Hematopoietic multipotent progenitor cell treated with erythropoietin and hydrocortisone succinate and interleukin-3 and kit ligand, for 6 days (in vitro differentiated cells): ENCODE data around the gene TBC1D5.

Experiments
- DNase-seq: peaks from one replicate; pipeline ENCODE4 v3.0.0-alpha.2; 2015

Gene TBC1D5

DNA sequence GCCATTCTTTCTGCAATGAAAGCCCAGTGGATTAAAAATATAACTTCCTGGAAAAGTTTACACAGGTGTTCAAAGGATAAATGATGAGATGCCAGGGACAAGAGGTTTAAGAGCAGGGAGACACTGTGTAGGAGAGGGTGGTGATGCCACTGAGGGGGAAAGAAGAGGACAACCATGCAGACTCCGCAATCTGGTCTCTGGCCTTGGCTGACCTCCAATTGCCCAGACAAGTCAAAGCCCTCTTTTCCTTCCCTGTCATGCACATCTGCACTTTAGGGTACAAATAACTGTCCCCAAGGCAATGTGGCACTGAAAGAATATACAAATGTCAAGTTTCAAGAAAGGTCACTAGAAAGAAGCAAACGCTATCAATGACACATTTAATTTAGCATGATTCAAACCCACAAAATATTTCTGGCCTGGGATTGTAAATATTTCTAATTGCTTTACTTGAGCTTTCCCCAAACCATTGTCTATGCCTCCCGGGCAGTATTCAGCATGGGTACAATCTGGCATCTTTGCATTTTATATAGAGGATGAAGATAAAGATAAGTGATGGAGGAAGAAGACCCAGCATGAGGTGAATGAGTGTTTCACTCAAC lies 538.3 kb downstream of the TBC1D5 start:
- DNase-seq, result no peak

DNA sequence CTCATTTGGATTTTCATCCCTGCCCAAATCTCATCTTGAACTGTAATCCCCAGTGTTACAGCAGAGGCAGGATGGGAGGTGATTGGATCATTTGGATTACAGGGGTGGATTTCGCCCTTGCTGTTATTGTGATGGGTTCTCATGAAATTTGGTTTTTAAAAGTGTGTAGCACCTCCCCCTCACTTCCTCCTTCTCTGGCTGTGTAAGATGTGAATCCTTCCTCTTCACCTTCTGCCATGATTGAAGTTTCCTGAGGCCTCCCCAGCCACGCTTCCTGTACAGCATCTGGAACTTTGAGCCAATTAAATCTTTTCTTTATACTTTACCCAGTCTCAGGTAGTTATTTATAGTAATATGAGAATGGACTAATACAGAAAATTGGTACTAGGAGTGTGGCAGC lies 540.9 kb downstream of the TBC1D5 start:
- no peak for DNase-seq

DNA sequence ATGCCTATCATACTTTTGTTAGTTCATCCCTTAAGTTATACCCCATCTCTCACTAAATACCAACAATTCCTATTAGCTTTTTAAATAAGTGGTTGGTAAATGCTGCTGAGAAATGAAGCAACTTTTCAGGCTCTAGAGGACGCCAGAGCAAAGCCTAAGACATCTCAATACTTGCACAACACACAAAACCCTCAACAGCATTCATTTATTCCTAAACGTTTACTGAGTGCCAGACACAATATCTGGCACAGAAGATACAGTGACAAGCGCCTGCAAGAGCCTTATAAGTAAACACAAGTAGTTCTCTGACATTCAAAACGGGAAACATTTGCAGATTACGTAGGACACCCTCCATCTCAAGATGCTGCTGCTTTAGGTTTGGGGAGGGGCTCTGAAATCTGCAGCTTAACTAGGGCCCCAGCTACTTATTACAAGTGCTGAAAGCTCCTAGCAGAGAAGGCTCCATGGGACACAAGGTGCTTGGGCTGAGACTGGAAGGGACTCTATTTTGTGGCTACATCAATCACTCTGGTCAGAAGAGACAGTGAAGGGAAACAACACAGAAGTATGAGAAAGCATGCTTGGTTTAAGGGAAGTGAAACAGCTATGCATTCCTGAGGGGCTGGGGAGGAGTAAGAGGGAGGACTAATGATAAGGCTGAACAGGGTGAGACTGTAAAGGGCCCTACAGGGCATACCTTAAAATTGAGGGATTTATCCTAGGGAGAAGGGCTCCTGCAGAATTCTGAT lies 546.4 kb downstream of the TBC1D5 start:
- peak; percentile 32 for DNase-seq

DNA sequence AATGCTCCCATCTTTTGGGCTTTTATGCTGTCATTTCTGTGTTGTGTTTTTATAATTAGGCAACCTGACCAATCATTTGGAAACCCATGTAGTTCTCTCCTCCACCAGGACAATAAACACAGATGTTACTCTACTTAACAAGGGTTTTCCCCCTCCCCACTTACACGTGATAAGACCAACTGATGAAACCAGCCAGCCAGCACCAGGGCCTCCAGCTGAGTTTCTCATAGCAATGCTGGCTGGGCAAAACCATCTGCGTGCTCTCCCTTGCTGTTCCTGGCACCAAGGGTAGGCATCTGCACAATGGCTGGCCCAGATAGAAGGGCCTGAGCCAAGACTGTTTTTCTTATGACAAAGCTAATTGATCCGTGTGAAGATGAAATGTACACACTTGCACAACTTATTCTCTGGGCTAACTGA lies 547.2 kb downstream of the TBC1D5 start:
- DNase-seq, result peak; percentile 46

DNA sequence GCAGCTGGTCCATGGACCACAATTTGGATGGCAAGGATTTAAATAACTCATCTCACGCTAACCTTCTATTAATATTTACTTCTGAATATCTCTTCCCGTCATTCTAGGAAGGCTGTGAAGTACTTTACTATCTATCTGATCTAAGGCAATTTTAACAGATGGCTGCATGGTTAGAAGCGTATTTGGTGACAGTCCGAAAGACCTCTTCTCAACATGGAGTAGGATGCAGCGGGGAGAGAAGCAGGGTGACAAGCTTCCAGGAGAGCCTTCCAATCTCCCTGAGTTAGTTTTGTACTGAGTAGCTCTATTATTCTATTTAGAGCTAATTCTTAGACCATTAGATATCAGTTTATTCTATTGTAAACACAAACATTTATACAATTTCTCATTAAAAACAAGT lies 548.3 kb downstream of the TBC1D5 start:
- DNase-seq, result no peak

DNA sequence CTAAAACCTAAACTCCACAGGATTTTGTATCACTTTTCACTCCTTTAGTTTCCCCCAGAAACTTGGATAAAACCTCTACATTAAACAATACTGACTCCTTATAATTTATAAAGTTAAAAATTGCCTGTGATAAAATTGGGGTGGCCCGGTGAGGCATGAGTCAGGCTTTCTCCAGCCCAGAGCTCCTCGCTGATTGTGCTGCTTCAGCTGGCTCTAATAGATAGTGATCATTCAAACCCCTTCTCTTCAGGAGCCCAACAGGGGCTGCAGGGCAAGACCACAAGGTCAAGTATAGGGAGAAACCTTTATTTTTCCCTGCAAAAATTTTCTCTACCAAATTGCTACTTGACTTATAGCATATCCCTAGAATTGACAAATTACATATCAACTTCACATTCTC lies 549.4 kb downstream of the TBC1D5 start:
- DNase-seq, result peak; percentile 22

DNA sequence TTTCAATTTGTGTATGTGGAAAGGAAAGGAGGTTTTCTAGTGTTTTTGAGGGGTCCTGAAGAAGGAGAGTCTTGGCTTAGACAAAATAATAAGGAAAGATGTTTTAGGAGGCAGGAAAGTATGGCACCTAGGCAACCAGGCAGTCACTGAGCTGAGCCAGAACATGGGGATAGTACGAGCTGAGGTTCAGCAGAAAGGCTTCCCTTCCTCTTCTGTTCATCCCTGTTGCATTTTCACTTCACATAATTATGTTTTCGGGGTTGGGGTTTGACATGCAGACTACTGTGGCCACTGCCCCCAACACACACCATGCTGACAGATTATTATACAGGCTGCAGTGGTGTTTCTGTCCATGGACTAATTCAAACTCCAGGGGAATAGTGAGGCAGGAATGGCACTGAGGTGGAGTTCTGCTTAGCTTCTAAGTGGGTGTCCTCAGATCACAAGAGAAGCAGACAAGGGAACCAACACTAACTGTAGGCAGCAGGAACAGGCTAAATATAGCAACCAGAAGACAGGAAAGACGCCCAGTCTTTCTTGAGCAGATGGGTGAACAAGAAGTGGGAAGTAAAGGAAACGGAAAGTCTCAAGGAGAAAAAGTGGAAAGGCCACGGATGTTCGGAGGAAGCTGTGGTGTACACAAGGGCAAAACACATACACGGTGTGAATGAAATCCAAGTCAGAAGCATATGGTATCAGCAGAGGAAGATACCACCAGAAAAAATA lies 551.9 kb downstream of the TBC1D5 start:
- DNase-seq, result no peak

DNA sequence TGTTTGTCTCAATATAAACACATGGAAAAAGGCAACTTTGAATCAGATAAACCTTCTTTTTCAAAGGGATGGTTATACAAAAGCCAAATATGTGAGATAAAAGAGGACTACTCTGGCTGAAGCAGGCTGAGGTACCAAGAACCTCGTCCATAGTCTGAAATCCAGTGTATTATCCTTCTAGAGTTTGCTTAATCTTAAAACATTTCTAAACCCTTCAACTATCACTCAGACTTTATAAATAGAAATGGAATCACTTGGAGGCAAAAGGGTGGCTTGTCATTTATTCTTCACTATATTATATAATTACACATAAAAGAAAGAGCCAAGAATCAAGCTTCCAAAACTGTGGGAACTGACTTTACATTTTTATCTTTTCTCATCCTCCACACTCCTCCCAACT lies 554.1 kb downstream of the TBC1D5 start:
- no peak for DNase-seq

DNA sequence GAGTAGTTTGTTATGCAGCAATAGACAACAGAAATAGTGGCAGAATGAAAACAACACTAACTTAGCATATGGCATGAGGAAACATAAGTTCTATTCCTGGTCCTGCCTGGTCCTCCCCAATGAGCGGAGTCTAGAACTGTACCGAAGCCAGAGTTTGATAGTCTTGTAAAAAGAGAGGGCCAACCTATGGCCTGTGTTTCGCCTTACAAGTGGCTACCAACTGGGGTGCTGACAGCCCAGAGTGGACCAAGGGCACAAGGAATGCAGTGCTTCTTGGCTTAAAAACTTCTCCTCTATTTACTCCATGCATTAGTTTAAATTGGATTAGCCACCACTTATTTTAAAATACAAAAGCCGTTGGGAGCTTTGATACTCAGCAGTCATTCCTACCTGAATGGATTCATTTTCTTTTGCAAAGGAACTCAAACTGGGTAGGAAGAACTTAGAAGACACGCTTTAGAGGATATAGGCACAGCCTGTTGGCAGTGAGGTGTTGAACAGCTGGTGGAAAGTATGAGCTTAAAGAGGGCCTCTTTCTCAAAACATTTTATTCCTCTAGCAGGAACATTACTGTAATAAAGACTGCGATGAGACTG lies 554.7 kb downstream of the TBC1D5 start:
- DNase-seq, result no peak

DNA sequence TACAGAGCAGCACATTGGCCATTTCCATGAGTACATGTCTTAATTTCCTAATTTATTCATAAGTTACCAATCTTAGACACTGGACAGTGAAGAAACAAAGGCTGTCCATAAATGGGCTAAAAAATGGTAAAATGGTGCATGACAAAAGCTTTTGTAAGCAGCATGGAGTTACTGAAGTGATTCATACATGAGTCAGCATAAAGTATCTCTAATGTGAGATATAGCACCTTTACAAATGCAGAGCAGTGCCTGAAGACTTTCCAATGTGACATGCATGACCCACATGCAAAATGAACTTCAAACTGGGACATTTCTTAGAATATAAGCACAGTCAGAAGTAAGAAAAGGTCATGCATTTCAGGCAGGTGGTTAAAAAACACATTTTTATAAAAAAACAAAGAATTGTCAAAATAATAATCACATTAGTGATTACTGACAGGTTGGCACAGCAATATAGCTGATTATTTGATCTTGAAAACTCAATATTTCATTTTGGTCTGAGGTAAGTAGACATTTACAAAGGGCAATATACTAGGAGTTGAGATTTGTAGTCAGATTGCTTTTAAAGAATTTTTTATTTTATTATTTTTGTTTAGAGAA lies 558.4 kb downstream of the TBC1D5 start:
- no peak for DNase-seq

DNA sequence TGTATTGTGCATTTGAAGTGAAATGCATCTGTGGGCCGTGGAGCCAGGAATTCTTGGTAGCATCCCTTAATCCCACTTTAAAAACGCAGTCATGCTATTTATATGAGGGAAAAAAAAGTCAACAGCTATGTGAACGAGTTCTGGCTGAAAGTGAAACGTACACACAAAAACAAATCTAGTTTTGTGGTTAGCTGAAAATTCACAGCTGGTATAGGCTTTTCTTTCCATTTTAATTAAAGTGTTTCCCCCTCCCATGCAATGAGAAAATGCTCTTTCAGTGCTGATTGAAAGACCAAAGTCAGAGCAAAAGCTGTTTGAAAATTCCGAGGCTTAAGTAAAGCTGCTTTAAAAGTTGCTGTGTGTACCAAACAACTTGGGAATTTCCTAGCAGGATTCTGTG lies 560.3 kb downstream of the TBC1D5 start:
- no peak for DNase-seq

DNA sequence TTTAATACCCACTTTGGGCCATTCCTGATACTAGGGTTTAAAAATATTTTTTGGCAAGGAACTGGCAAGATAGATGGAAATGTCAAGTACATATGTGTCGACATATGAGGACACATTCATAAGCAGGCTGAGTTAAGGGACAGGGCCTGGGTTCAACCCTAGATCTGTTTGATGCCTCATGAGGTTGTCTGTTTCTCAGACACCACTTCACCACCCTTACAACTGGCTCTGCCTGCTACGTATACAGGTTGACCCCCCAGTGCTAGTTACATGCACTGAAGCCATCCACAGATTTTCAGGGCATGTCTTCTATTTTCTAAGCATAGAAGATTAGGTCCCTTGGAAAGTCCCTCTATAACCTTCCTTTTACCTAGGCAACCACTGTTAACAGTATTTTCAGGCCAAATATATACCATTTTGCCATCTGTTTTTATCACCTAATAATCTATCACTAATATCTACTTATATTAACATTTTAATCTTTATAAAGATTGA lies 561.0 kb downstream of the TBC1D5 start:
- no peak for DNase-seq

DNA sequence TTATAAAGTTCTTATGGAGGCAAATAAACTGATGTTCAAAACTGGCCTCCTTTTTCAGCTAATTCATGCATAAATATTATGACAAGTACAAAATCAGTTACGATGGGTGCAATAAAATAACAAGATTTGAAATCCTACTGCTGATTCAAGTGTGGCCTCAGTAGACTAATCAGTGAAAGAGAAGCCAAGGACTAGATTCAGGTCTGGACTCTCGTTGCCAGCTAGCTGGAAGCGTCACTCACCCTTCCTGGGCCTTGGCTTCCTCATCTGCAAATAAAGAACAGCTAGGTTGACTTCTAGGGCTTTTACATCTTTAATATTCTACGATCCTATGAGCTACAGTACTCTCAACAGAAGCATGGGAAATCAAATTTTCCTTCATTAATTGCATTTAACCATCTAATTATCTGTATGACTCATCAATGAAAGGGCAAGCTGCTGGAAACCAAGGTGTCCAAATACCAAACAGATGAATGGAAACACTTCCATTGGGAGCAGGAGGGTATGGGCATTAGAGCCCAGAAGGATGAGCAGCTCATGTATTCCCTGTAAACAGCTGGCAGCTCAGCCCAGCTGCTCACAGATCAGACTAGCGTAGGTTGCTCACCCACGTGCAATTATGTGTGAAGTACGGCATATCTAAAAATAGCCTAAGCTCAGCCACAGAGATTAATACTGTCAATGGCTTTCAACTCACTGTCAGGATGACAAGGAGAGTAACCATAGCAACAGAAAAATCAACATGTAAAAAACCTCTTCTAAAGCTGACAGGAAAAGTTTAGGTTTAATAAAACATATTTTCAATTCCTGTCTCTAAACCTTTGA lies 562.8 kb downstream of the TBC1D5 start:
- DNase-seq, result no peak

DNA sequence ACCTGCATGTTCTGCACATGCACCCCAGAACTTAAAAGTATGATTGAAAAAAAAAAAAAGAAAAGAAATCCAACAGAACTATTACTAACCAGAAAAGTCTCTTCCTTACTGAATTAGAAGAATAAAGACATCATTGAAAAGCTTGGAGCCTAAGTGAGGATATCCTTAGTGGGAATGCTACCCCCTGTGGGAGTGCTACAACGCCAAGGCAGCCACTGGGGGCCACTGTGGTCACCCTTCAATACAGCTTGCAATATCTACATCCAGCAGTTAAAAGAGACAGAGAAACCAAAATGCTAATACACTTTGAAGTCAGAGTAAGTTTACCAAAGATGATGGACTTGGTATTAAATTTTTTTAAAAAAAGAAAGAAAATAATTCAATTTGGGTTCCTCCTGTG lies 565.7 kb downstream of the TBC1D5 start:
- DNase-seq, result no peak

DNA sequence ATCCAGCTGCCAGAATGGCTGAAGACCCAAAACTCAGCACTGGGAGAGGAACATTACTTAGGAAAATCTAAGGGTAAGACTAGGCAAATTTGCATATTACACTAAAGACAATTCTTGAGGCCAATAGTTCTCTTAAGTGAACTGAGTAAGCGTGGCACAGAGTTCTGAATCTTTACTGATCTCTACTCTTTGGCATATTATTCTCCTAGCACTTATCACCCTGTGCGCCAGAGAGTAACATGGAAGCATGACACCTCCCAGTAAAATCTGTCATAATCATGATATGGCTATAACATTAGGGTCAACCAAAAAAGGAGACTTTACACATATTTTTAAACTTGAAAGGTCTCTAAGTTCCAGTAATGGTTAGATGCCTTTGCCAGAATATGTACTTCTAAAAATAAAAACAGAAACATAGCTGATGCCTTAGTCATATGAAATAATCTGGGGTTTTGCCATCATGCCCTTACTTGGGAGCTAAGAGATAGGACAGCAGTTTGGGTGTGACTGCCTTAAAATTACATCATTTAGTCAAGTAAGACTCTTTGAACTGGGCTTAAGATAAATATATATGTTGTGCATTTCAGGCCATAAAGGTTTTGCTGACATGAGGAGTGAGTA lies 567.1 kb downstream of the TBC1D5 start:
- DNase-seq, result peak; percentile 24

DNA sequence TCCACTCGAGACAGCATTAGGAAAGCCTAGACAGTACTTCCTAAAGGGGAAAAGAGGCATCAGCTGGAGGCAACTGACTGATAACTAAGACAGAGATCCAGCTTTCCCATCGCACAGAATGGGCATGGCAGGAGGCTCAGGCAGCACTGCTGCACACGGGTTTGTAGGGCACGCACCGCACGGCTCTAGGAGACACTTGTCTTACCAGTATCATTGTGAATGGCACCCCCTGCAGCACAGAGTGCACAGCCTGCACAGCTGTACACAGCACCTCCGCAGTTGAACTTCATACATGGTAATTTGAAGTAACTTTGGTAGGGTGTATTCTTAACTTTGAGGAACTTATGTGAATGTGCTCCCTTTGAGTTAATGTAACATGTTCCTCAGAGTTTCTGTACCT lies 576.1 kb downstream of the TBC1D5 start:
- DNase-seq, result no peak

DNA sequence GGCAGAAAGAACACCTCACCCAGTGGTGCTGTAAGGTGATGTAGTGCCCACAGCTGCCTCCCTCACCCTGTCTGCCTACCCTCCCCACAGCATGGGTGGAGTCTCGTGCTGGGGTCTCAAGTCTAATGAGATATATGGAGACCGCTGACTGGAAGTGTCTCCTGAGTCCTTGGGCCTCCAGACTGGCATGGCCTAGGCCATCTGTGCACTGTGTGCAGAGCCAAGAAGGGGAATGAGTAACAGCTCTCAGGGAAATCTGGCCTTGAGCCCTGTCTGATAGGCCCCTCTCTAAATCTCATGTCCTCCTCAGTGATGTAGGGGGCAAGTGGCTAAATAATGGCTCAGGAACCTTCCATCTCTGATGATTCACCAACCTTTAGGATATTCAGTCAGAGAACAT lies 580.3 kb downstream of the TBC1D5 start:
- DNase-seq, result no peak

DNA sequence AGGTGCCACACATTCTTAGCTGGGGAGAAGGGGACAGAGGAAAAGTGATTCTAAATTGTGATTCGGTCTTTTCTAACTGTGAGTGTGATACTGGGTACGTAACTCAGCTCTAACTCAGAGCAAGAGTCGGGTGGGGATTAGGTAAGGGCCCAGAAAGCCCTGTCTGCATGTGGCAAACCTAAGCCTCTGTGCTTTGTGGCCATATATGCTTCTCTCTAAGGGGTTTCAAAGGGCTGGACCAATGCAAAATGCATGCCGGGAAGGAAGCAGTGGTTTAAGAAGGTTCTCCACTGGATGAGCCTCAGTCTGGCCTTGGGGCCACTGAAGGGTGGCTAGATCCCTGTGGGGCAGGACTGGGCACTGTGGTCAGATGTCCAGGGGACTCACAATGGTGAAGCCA lies 581.8 kb downstream of the TBC1D5 start:
- no peak for DNase-seq

DNA sequence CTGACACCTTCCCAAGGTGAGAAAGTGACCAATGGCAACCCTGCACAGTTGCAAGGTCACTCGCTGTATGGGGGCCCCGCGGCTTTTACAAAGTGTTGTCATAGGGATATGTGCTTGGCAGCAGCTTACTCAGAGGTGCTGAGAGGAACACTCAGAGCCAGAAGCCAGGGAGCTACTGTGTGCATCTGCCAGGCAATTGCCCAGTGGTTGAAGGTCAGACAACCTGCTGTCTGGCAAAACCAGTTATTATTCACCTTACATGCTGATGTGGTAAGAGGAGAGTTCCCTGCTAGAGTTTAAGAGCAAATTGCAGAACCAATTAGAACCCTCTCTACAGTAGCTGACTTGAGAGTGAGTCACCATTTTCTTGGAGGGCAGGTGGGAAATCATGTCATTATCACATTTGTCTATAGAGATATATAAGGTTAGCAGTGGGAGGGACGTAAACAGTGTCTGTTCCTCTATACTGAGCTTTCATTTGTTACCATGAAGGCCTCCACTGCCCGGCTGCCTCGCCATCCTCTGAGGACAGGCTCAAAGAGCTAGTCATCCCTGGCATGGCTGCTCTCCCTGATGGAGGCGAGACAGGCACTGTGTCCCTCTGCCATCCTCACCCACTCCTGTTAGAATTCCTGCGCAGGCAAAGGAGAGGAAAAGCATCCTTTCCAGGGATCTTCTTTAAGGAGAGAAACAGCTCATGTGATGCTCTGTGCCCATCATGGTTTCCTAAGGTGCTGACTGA lies 583.3 kb downstream of the TBC1D5 start:
- no peak for DNase-seq

DNA sequence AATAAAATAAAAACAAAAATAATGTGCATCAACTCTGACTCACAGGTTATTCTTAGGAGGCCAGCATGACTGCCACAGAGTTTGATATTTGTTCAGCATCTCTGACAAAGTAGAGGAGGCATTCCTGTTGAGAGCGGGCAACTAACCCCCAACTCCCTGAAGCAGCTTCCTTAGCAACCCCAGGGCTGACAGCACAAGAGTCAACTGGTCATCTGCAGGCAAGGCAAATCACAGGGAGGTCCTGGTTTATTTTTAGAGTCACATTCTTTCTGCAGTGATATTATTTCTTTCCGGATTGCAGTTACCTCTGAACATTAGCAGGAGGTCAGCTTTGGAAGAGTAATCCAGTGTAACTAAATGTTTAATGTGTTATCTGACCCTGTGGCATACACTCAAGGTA lies 584.7 kb downstream of the TBC1D5 start:
- DNase-seq, result no peak

DNA sequence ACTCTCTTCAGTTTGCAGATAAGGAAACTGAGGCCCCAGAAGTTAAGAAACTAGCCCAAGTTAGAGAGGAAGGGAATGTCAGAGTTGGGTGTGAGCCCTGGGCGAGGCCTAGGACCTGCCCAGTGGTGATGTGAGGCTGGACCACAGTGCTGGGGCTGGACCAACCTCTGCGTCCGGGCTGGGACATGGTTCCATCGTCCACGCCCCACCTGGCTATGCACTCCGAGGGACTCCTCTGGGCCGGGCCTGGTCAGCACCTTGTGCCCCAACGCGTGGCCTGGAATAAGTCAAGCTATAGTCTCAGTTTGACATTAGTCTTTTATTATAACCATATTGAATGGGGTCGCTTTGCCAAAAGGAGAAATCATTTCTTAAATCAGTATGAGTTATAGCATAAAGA lies 585.6 kb downstream of the TBC1D5 start:
- DNase-seq, result no peak
